Fibroblast of lung (primary cell): Measurements from ENCODE around the gene VAC14. TPM values are rescaled to one million over a fixed set of nuclear protein-coding genes. Genes with fewer than 3 reads are reported as not detected.
A peak's percentile ranks its signal among the peaks of the same experiment; 100 is the strongest.

Experiments
- DNase-seq, 2 donors: peaks; one replicate each; pipeline versions ENCODE4 v3.0.0 to v3.0.0-alpha.2; 2010; ENCODE audit warnings: low read depth in 2 of 2
- H2AFZ ChIP-seq: 2 replicates; pipeline ENCODE4 v1.5.1; 2012; ENCODE audit warnings: low read length, control low read depth, inconsistent platforms
- H3K27ac ChIP-seq: 2 replicates; pipeline ENCODE4 v1.5.1; 2011; ENCODE audit warnings: low read length, control low read depth; ENCODE audit not compliant: insufficient read depth
- H3K27me3 ChIP-seq: 2 replicates; pipeline ENCODE4 v1.5.1; 2011; ENCODE audit warnings: mild to moderate bottlenecking, low read length; ENCODE audit not compliant: control insufficient read depth, insufficient read depth
- H3K36me3 ChIP-seq: 2 replicates; pipeline ENCODE4 v1.5.1; 2011; ENCODE audit warnings: low read length; ENCODE audit not compliant: control insufficient read depth, insufficient read depth
- H3K4me1 ChIP-seq: 2 replicates; pipeline ENCODE4 v1.5.1; 2011; ENCODE audit warnings: low read length; ENCODE audit not compliant: control insufficient read depth, insufficient read depth; ENCODE audit errors: extremely low read depth
- H3K4me2 ChIP-seq: 2 replicates; pipeline ENCODE4 v1.5.1; 2011; ENCODE audit warnings: low read length, control low read depth; ENCODE audit not compliant: insufficient read depth; ENCODE audit errors: extremely low read depth
- H3K4me3 ChIP-seq, 4 experiments: fragments of 200-600 bp in 1 of 4; sonication (generic) in 1 of 4; replicated peaks in 1 of 4; 2 replicates each; pipeline ENCODE4 v1.5.1; 2011 to 2016; ENCODE audit warnings: low read length in 4 of 4, low read depth in 3 of 4, mild to moderate bottlenecking in 3 of 4, control low read depth in 2 of 4, inconsistent platforms in 1 of 4, mixed read lengths in 1 of 4; ENCODE audit not compliant: insufficient read depth in 1 of 4; ENCODE audit errors: control extremely low read depth in 1 of 4
- H3K79me2 ChIP-seq: 2 replicates; pipeline ENCODE4 v1.5.1; 2012; ENCODE audit warnings: mild to moderate bottlenecking, low read length, inconsistent platforms; ENCODE audit not compliant: control insufficient read depth, insufficient read depth
- H3K9ac ChIP-seq: 2 replicates; pipeline ENCODE4 v1.5.1; 2011; ENCODE audit warnings: mild to moderate bottlenecking, low read length, control low read depth; ENCODE audit not compliant: insufficient read depth
- H3K9me3 ChIP-seq: 2 replicates; pipeline ENCODE4 v1.5.1; 2012; ENCODE audit warnings: low read depth, low read length; ENCODE audit not compliant: control insufficient read depth, insufficient read depth
- H4K20me1 ChIP-seq: 2 replicates; pipeline ENCODE4 v1.5.1; 2011; ENCODE audit warnings: low read length; ENCODE audit not compliant: control insufficient read depth, insufficient read depth; ENCODE audit errors: extremely low read depth
- CTCF ChIP-seq, 2 donors: IDR thresholded peaks in 1 of 2; conservative IDR thresholded peaks in 1 of 2; 1 replicate in 1 of 2; 2 replicates in 1 of 2; pipeline ENCODE4 v1.5.1; 2011 to 2012; ENCODE audit warnings: low read length in 2 of 2, control low read depth in 1 of 2, inconsistent platforms in 1 of 2, low read depth in 1 of 2, mild to moderate bottlenecking in 1 of 2
- EZH2 ChIP-seq: IDR thresholded peaks from 2 replicates; pipeline ENCODE4 v1.5.1; 2012; ENCODE audit warnings: low read length, control low read depth, mild to moderate bottlenecking; ENCODE audit errors: missing control alignments
- polyA plus RNA-seq, 2 donors: library from polyadenylated mRNA; depleted of rRNA in 1 of 2; stranded (reverse) in 1 of 2; unstranded in 1 of 2; fragments of >200 nt; gene quantifications; 2 replicates each; pipeline ENCODE4 v1.2.1, GENCODE V29; 2011 to 2012; ENCODE audit warnings: missing spikeins in 1 of 2
- total RNA-seq: library from RNA; depleted of rRNA; stranded (reverse); fragments of >200 nt; gene quantifications from 2 replicates; pipeline ENCODE4 v1.2.1, GENCODE V29; 2014

VAC14 gene
- total and polyA plus RNA-seq, 2 donors (not counting 1 experiment from before 2014, with no cell fraction given), result 25.0 to 29.2 TPM

GRCh38 chr16:70695331-70696070 is 105.5 kb downstream of the VAC14 start:
- Histone ChIP-seq H3K4me3 (no peak overlapping the region), H4K20me1 (no peaks in the 10 kb centered on the region), H3K27me3 (no peaks in the 10 kb centered on the region), H3K36me3 (no peaks in the 10 kb centered on the region), H3K4me2 (no peak overlapping the region), H3K4me1 (peaks cover 49% of the 10 kb centered on the region), H3K27ac (peak overlapping the region; percentile 98), H3K9me3 (no peaks in the 10 kb centered on the region), H3K79me2 (no peaks in the 10 kb centered on the region), H3K9ac (no peak overlapping the region), H2AFZ (no peak overlapping the region)
- TF ChIP-seq CTCF (conservative IDR thresholded peaks at IDR 0.05 in 1 of 2, IDR thresholded peaks at IDR 0.05 in 1 of 2; ENCODE audit: low read depth in 1 of 2, low read length in 2 of 2) (no peak), EZH2 (no peak)
- DNase-seq, result peak in 1 of 2 donors; percentile 41

- TF ChIP-seq EZH2 (no peak), CTCF (conservative IDR thresholded peaks at IDR 0.05 in 1 of 2, IDR thresholded peaks at IDR 0.05 in 1 of 2; ENCODE audit: low read depth in 1 of 2, low read length in 2 of 2) (no peak)
- peaks cover 50% of the 10 kb centered on the region for H3K4me1 ChIP-seq
Measured at GRCh38 chr16:70694868-70695218, 106.1 kb downstream of the VAC14 start.

GRCh38 chr16:70694088-70694867 is 106.7 kb downstream of the VAC14 start:
- peak; percentile 74 to 85 for DNase-seq
- TF ChIP-seq CTCF (conservative IDR thresholded peaks at IDR 0.05 in 1 of 2, IDR thresholded peaks at IDR 0.05 in 1 of 2; ENCODE audit: low read depth in 1 of 2, low read length in 2 of 2), result no peak
- Histone ChIP-seq H3K9me3 (no peaks in the 10 kb centered on the region), H3K27ac (peak overlapping the region; percentile 98), H3K79me2 (no peaks in the 10 kb centered on the region), H4K20me1 (no peaks in the 10 kb centered on the region), H3K4me1 (peaks cover 50% of the 10 kb centered on the region), H3K36me3 (no peaks in the 10 kb centered on the region), H2AFZ (no peak overlapping the region), H3K4me2 (no peak overlapping the region), H3K4me3 (no peak overlapping the region), H3K27me3 (no peaks in the 10 kb centered on the region), H3K9ac (peak overlapping the region; percentile 64)

More at GRCh38 chr16:70694868-70695218, 106.1 kb downstream of the VAC14 start:
- H2AFZ ChIP-seq, result no peak overlapping the region
- H4K20me1 ChIP-seq, result no peaks in the 10 kb centered on the region
- no peak for DNase-seq
- H3K79me2 ChIP-seq, result no peaks in the 10 kb centered on the region
- H3K27me3 ChIP-seq, result no peaks in the 10 kb centered on the region
- H3K4me3 ChIP-seq, result no peak overlapping the region
- H3K9ac ChIP-seq, result no peak overlapping the region
- H3K27ac ChIP-seq, result peak overlapping the region; percentile 98
- no peaks in the 10 kb centered on the region for H3K9me3 ChIP-seq
- H3K36me3 ChIP-seq, result no peaks in the 10 kb centered on the region
- no peak overlapping the region for H3K4me2 ChIP-seq
